ENCODE data around the gene ARHGAP18. TPM values are rescaled to one million over a fixed set of nuclear protein-coding genes. Genes with fewer than 3 reads are reported as not detected.

Gene ARHGAP18
- total RNA-seq, 1 experiment from 2014 or later, result 2.4 TPM

DNA sequence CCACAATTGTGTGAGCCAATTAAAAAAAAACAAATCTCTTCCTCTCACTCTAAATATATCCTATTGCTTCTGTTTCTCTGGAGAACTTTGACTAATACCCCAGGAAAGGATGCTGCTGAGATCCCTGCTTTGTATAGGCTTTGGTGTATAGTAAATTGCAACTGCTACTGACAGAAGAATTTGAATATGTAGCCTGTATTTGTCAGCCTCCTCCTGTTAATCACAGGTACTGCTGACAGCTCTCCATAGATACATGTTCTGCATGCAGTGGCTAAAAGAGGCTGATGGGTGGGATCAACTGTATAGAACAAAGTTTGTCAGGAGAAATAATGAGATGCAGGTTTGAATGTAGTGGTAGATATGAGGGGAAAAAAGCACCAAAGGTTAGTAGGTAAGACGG is 95.0 kb downstream of the ARHGAP18 start:
- H4K8ac ChIP-seq (replicated peaks; ENCODE audit: insufficient read length, low read depth, low read length), result no peak overlapping the region
- H4K20me1 ChIP-seq (ENCODE audit: control insufficient read depth, insufficient read depth, insufficient read length), result no peaks in the 10 kb centered on the region
- H2BK120ac ChIP-seq (ENCODE audit: low read depth, low read length, poor library complexity, severe bottlenecking), result no peak overlapping the region
- no peaks in the 10 kb centered on the region for H3K27me3 ChIP-seq (ENCODE audit: insufficient read depth, low read length)
- no peak overlapping the region for H2BK5ac ChIP-seq (ENCODE audit: insufficient read length, low read length)
- no peak overlapping the region for H3K4me3 Mint-ChIP-seq
- peaks cover 5 to 7% of the 10 kb centered on the region in 2 experiments for H3K9me3 Mint-ChIP-seq
- no peak overlapping the region for H3K4ac ChIP-seq (ENCODE audit: low read depth, low read length)
- H3K4me1 ChIP-seq (ENCODE audit: insufficient read depth, low read length), result no peaks in the 10 kb centered on the region
- WGBS (ENCODE audit: extremely low coverage, insufficient read length, low lambda C conversion rate), result no CpG with 5 or more reads among the region's 1 CpG
- no peaks in the 10 kb centered on the region for H3K79me2 ChIP-seq (ENCODE audit: insufficient read depth, low read length)
- no peaks in the 10 kb centered on the region for H3K79me1 ChIP-seq (ENCODE audit: insufficient read depth, low read depth, low read length, poor library complexity, severe bottlenecking)
- H2AFZ ChIP-seq (ENCODE audit: low read length), result no peak overlapping the region
- TF ChIP-seq CTCF (conservative IDR thresholded peaks at IDR 0.05), result no peak
- H3K9me3 ChIP-seq (ENCODE audit: control insufficient read depth, low read depth, low read length), result no peaks in the 10 kb centered on the region
- H4K5ac ChIP-seq (ENCODE audit: insufficient read length, low read depth, low read length), result no peak overlapping the region
- no peak overlapping the region for H3K27ac ChIP-seq (ENCODE audit: insufficient read length, low read depth, low read length)
- peaks cover 3 to 6% of the 10 kb centered on the region in 2 experiments for H3K4me1 Mint-ChIP-seq
- H3K56ac ChIP-seq (ENCODE audit: insufficient read length, low read depth, low read length), result no peak overlapping the region
- no peak overlapping the region for H3K9ac ChIP-seq (ENCODE audit: extremely low read depth, insufficient read length, low read length)
- H4K91ac ChIP-seq (ENCODE audit: insufficient read length, low read depth, low read length), result no peak overlapping the region
- DNase-seq, result no peak
- H3K14ac ChIP-seq (ENCODE audit: insufficient read depth, low read length), result no peak overlapping the region
- H2AK5ac ChIP-seq (ENCODE audit: insufficient read length, low read length), result no peak overlapping the region
- no peak overlapping the region for H3K23ac ChIP-seq (ENCODE audit: insufficient read length, low read depth, low read length)
- H2BK12ac ChIP-seq (ENCODE audit: insufficient read length, low read depth, low read length), result no peak overlapping the region
- H3K27ac Mint-ChIP-seq, result no peak overlapping the region
- H3K36me3 Mint-ChIP-seq (ENCODE audit: insufficient read depth in 1 of 3, low read depth in 3 of 3), result peaks cover 4 to 6% (median 6%) of the 10 kb centered on the region in 3 experiments; a peak in 6 of 7 replicates
- H3K4me2 ChIP-seq (ENCODE audit: insufficient read depth, insufficient read length, low read length), result no peak overlapping the region
- H3K23me2 ChIP-seq (ENCODE audit: insufficient read length, low read depth, low read length, poor library complexity, severe bottlenecking), result no peaks in the 10 kb centered on the region
- no peak overlapping the region for H2BK15ac ChIP-seq (ENCODE audit: low read depth, low read length)
- no peak overlapping the region for H2BK20ac ChIP-seq (ENCODE audit: low read depth, low read length, poor library complexity, severe bottlenecking)
- no peak overlapping the region for H3K18ac ChIP-seq (ENCODE audit: insufficient read length, low read depth, low read length)
- H3T11ph ChIP-seq (ENCODE audit: low read length), result no peak overlapping the region
- H3K27me3 Mint-ChIP-seq (ENCODE audit: low read depth), result no peaks in the 10 kb centered on the region; the same call in 1 of the 2 replicates
